ENCODE measurements around the gene TSPAN31.

DNA sequence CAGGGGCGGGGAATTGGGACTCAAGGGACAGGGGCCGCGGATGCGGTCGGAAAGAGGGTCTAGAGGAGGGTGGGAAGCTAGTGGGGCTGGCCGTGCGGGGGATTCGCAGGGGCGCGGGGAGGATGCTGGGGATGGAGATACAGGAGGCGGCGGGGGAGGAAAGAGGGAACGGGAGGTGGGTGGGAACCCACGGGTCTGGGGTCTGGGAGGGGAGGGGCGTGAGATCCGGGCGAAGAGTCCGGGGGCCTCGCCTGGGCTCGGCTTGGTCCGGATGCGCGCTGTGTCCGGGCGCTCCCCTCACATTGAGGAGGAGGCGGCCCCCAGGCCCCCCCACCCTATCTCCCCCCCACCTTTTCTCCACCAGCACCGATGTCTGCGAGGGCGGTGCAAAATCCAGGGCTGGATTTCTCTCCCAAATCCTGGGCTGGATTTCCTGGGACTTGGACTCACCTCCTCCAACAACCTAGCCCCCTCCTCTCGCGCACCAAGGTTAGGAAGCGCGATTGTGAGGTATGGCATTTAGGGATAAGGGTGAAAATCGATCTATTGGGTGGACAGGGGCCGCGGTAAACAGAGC, 6.1 kb upstream of the TSPAN31 start, which contains the start of gene AGAP2:
- no peak for TF ChIP-seq POLR2A (IDR thresholded peaks at IDR 0.05)
- TF ChIP-seq, protein P1, sequence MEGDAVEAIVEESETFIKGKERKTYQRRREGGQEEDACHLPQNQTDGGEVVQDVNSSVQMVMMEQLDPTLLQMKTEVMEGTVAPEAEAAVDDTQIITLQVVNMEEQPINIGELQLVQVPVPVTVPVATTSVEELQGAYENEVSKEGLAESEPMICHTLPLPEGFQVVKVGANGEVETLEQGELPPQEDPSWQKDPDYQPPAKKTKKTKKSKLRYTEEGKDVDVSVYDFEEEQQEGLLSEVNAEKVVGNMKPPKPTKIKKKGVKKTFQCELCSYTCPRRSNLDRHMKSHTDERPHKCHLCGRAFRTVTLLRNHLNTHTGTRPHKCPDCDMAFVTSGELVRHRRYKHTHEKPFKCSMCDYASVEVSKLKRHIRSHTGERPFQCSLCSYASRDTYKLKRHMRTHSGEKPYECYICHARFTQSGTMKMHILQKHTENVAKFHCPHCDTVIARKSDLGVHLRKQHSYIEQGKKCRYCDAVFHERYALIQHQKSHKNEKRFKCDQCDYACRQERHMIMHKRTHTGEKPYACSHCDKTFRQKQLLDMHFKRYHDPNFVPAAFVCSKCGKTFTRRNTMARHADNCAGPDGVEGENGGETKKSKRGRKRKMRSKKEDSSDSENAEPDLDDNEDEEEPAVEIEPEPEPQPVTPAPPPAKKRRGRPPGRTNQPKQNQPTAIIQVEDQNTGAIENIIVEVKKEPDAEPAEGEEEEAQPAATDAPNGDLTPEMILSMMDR (IDR thresholded peaks at IDR 0.05 in 8 of 11, conservative IDR thresholded peaks at IDR 0.05 in 3 of 11) = no peak

All from spleen (tissue), 7 donors.